WI38 (cell line): ENCODE results near the gene ACE.

Experiments
- H3K4me3 ChIP-seq: 2 replicates; pipeline ENCODE4 v1.5.1; 2011; ENCODE audit warnings: low read depth, mild to moderate bottlenecking, control low read depth, low read length
- TF ChIP-seq, protein P1 (sequence below): IDR thresholded peaks from 2 replicates; pipeline ENCODE4 v1.5.1; 2012; ENCODE audit warnings: low read depth, mild to moderate bottlenecking, control low read depth, low read length

Gene ACE

DNA sequence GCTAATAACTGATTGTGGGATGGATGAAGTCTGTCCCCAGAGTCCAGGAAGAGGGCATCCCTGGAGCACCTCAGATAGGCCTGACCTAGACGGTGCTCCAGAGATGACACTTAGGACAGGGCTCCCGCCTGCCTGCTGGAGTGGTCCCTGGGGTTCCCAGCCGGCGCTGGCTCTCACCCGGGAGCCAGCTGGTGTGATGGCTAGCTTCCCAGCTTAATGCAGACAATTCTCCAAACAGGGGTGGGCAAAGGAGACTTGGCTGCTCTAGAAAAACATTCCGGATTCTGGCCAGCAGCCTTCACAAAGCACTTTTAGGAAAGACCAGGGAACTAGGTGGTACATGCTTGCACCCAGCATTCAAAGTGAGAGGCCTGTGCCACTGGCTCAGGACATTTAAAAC, 18.6 kb downstream of the ACE start:
- no peak overlapping the region for H3K4me3 ChIP-seq
- TF ChIP-seq, protein P1, sequence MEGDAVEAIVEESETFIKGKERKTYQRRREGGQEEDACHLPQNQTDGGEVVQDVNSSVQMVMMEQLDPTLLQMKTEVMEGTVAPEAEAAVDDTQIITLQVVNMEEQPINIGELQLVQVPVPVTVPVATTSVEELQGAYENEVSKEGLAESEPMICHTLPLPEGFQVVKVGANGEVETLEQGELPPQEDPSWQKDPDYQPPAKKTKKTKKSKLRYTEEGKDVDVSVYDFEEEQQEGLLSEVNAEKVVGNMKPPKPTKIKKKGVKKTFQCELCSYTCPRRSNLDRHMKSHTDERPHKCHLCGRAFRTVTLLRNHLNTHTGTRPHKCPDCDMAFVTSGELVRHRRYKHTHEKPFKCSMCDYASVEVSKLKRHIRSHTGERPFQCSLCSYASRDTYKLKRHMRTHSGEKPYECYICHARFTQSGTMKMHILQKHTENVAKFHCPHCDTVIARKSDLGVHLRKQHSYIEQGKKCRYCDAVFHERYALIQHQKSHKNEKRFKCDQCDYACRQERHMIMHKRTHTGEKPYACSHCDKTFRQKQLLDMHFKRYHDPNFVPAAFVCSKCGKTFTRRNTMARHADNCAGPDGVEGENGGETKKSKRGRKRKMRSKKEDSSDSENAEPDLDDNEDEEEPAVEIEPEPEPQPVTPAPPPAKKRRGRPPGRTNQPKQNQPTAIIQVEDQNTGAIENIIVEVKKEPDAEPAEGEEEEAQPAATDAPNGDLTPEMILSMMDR = no peak

DNA sequence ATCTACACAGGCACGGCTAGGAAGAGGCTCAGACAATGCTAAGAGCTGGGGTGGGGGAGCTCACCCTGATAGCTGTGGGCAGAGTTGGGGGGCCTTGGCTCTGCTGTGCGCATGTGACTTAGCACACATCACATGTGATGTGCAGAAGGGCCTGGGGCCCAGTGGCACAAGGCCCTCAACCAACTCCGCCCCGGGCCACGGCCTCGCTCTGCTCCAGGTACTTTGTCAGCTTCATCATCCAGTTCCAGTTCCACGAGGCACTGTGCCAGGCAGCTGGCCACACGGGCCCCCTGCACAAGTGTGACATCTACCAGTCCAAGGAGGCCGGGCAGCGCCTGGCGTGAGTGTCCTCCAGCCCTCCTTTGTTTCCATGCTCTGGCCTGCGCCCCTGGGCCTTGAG, 19.3 kb downstream of the ACE start:
- H3K4me3 ChIP-seq = no peak overlapping the region
- TF ChIP-seq, protein P1 = no peak

- no peak overlapping the region for H3K4me3 ChIP-seq
- TF ChIP-seq, protein P1 = no peak
These were observed 20.0 kb downstream of the ACE start for GRCh38 chr17:63496663-63497400.

- TF ChIP-seq, protein P1 = no peak
- H3K4me3 ChIP-seq = no peak overlapping the region
These were observed 21.0 kb downstream of the ACE start for GRCh38 chr17:63497708-63498483.

DNA sequence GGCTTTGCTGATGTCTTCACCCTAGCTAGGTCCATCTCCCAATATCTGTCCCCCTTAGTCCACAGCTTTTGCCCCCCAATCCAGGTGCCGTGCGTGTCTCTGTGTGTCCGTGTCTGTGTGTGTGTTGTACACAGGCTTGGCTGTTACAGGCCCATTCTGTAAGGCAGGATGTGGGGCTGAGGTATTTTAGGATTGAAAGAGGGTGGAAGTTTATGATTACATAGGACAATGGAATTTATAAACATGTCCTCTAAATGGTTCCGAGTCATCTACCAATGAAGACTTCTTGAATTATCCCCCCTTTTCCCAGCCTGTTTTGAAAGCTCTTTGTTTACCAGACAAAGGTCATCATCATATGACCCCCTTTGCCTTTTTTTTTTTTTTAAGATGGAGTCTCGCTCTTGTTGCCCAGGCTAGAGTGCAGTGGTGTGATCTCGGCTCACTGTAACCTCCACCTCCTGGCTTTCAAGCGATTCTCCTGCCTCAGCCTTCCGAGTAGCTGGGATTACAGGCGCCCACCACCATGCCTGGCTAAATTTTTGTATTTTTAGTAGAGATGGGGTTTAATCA, 21.9 kb downstream of the ACE start:
- no peak overlapping the region for H3K4me3 ChIP-seq
- TF ChIP-seq, protein P1 = no peak

- no peak overlapping the region for H3K4me3 ChIP-seq
- TF ChIP-seq, protein P1 = no peak
These were observed 23.9 kb downstream of the ACE start for GRCh38 chr17:63500543-63501390.
